Fibroblast of skin of right biceps (primary cell): ENCODE results near the gene ACOT7.
"Not testable (repeated sequence)": the region's sequence is repeated elsewhere in the genome, so short reads cannot be mapped to it uniquely, and the experiment has no call there.

Experiments
- DNase-seq: peaks from one replicate; pipeline ENCODE4 v3.0.0-alpha.2; 2013

ACOT7 gene

GRCh38 chr1:6219641-6220040 lies 173.9 kb downstream of the ACOT7 start:
- not testable (repeated sequence) for DNase-seq

GRCh38 chr1:6218375-6219164 lies 175.0 kb downstream of the ACOT7 start:
- no peak for DNase-seq
